Stimulated activated naive CD8-positive, alpha-beta T cell treated with anti-CD3 and anti-CD28 coated beads, Interleukin-15, Interleukin-2, amounts not matched to agents 100 U/mL and 50 U/mL, for 24 hours (primary cell): Measurements from ENCODE around the gene DUSP5.

Experiments used
- ATAC-seq: fragments of 150-1000 bp; cut with Tn5 transposase; one replicate; pipeline ENCODE4 v1.10.0; 2021
- DNase-seq: peaks from one replicate; pipeline ENCODE4 v3.0.0; 2021

The DUSP5 gene

DNA sequence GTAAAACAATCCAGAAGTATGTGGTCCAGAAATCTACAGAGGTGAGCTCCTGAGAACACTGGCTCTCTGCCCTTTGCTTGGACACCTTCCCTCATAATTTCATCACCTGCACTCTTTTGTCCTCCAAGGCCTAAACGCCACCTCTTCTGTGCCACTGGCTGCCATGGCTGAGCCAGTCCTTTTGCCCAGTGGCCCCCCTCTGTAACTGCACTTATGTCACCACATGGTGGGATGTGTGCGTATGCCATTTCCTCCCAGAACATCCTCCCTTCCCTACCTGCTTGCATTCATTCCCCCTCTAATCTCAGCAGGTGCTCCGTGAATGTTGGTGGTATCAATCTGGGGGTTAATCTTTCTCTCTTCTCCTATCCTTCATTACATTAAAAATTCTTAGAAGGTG, 17.3 kb upstream of the DUSP5 start:
- DNase-seq (no peak), ATAC-seq (no peak)

- DNase-seq: no peak
- no peak for ATAC-seq
Observed at GRCh38 chr10:110481919-110482318, 15.8 kb upstream of the DUSP5 start.

DNA sequence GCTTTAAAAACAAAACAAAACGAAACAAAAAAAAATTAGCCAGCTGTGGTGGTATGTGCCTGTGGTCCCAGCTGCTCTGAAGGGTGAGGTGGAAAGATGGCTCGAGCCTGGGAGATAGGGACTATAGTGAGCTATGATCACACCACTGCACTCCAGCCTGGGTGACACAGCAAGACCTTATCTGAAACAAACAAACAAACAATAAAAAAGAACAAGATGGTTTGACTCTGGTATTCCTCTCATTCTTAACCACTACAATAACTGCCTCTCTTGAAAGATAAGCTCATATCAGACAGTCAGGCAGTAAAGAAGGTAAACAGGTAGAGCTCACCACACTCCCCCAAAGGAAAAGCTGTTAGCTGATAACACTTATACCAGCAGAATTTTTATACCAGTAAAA, 14.1 kb upstream of the DUSP5 start:
- no peak for DNase-seq
- ATAC-seq: no peak

DNA sequence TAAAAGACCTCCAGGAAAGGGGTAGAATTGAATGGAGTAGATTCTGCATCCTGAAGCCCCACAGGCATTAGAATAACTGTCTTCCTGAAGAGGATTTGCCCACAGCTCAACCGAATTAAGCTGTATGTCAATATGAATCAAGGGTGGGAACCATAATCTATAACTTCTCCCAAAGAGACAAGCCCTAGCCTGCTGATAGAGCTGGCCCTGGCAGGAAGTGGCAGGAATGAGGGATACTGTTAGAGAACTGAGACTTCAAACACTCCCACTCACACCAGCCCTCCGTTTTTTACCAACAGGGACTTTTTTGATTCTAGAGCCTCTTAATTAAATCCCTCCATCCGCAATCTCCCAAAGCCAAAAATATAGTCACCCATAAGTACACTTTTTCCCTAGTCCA, 12.2 kb upstream of the DUSP5 start:
- ATAC-seq (no peak), DNase-seq (no peak)

DNA sequence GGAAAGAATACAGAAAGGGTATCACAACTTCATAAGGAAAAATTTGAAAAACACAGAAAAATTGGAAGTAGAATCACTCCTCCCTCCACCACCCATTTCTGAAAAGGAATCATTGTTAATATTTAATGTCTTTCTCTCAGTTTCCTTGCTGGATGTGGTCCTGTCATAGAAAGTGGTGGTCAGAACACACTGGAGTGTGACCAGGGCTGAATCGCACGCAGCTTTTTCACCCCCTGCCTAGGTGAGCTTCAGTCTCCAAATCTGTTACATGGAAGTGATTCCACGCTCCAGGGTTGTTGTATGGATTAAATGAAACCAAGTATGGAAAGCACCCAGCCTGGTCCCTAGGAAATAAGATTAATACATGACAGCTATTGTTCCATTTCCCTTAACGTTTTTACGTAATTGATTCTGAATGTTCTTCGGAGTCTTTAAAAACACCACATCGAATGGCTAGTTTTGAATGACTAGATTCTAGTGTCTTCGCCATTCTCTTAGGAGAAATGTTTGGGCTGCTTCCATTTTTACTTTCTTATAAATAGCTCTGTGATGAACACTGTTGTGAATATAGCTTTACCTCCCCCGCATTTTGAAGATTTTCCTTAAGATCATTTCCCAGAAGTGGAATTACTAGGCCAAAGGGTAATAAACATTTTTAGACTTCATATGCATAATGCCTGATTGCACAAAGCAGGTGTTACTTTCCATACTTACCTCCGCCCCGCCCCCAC, 10.9 kb upstream of the DUSP5 start:
- DNase-seq (no peak), ATAC-seq (no peak)

DNA sequence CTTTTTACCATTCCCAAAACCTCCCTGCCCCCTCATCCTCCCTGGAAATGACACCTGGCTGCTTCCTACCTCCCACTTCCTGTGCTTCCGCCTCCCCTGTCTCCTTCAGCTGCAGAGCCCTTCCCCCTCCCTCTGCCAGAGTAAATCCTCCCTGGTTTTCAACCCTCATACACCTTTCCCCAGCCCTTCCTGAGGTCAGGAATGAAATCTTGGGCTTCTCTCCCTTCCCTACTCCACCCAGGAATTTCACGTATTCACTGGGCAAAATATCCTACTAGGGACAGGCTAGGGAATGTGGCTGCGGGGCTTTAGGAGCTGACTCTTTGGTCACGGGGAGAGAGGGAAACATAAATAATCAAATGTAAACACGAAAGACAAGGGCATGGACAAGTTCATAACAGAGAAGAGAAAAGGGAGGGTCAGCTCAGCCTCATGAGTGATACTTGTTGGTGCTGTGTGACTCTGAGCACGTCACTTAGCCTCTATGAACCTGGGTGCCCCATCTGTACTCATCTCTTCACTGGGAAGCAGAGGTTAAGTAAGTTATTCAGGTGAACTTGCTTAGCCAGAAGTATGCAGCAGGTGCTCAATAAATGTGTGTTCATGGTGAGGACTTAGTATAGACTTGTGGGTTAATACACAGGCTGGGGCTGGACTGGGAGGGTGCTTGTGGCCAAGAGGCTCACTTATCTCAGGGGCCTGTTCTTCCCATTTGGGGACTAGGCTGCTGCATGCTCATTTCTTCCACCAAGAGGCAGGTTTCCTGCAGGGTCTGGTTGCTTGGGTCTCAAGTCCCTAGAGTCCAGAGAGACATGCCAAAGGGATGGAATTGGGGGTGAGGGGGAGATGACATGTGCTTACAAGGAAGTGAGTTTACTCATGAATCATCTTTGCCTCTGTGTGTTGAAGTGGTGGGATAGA, 10.0 kb upstream of the DUSP5 start:
- ATAC-seq: peak; percentile 36
- DNase-seq: no peak

DNA sequence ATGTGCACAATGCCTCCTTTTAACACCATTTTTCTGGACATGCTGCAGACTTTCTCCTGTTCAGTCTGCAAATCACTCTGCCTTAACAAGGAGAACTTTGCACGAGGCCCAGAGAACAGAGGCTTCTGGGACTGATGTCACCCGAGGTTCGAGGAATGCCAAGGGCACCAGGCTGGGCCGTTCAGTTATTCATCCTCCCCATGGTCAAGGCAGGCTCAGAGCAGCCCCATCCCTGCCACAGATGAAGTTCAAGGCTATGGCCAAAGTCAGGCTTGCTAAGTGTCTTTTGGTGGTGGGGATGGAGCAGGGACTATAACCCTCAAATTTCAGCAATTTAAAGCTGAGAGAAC, 9.4 kb upstream of the DUSP5 start:
- no peak for ATAC-seq
- no peak for DNase-seq

DNA sequence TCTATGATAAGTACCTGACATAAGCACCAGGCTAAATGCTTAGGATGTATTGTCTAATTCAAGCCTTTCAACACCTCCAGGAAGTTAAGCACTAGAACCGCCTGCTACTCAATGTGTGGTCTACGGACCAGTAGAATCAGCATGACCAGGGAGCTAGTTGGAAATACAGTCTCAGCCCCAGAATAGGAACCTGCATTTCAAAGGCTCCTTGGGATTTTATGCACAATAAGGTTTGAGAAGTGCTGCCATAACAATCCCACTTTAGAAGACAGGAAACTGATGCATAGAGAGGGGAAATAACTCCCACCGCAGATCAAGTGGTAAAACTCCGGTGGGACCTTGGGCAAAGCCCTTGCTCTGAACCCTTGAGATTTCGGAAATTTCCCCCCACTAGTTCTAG, 8.8 kb upstream of the DUSP5 start:
- no peak for DNase-seq
- ATAC-seq: no peak

GRCh38 chr10:110490640-110491039, 7.1 kb upstream of the DUSP5 start:
- DNase-seq (no peak), ATAC-seq (no peak)

DNA sequence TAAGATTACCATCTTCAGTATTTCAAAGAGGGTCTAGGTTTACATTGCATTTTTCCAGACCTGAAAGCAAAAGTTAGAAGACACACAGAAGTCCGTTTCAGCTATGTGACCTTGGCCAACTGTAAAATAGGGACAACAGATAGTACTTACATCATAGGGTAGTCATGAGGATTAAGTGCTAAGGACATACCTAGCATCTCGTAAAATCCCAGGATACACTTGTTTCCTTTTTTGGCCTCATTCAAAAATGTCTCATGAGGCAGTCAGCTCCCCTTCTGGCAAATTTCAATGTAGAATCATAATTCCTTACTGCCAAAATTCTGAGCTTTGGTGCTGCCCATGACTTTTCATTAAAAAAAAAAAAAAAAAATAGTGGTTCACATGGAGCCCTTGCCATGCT, 6.4 kb upstream of the DUSP5 start:
- no peak for DNase-seq
- ATAC-seq: no peak

DNA sequence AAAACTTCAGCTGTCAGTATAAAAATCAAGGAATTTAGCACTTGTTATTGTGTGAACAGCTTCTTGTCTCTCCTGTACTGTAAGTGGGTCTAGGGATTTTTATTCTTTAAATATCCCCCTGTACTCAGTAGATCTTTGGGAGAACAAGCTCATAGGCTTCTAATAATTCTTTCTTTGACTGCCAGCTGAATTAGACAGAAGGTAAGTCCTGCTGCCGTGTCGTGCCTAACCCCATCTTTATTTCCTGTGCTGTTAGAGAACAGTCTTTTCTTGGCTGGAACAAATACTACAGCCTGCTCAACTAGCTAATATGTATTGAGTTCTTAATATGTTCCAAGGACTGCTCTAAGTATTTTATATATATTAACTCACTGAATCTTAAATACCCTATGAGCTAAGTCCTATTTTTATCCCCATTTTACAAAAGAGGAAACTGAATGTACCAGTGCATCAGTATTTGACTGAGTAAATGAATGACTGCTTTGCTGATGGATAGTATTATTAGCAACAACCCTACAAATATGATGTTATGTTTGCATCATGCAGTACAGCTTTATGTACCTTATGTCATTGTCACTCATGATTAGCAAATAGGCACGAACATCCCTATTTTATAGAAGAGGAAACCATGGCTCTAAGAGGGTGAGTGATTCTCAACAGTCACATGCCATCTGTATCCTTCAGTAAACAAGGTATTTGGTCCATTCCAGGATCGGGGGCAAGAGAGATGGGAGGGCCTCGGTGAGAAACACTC, 5.5 kb upstream of the DUSP5 start:
- DNase-seq: no peak
- no peak for ATAC-seq

DNA sequence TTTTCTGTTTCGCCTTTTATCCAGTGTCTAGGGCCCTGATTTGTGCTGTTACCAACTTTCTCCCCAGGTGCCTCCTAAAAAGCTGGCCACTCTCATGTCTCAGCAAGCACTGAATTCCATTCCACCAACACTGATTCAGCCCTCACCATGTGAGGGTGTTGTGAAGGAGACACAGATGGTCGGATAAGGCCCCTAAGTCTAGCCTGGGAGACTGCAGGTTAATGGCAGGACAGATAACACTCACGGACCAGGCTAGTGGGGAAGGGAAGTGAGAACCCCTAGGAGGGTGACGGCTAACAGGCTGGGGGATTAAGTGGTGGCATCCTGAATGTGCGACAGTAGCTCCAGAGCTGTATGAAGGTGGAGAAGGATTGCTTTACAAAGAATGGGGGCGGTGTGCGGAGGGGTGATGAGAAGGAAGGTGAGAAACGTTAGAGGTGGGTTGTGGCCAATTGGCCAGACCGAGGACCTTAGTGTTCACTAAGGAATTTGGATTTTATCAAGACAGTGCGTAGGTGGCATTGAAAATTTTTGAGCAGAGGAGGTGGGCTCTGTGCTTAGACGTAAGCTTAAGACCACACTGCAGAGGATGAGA, 3.8 kb upstream of the DUSP5 start:
- ATAC-seq (no peak), DNase-seq (no peak)

GRCh38 chr10:110494532-110494931, 3.2 kb upstream of the DUSP5 start:
- DNase-seq (no peak), ATAC-seq (no peak)

- ATAC-seq (peak; percentile 49), DNase-seq (peak; percentile 68)
Observed at GRCh38 chr10:110495731-110496552, 1.8 kb upstream of the DUSP5 start.

- no peak for ATAC-seq
- DNase-seq: no peak
Observed at GRCh38 chr10:110496553-110497437, 912 bp upstream of the DUSP5 start.

DNA sequence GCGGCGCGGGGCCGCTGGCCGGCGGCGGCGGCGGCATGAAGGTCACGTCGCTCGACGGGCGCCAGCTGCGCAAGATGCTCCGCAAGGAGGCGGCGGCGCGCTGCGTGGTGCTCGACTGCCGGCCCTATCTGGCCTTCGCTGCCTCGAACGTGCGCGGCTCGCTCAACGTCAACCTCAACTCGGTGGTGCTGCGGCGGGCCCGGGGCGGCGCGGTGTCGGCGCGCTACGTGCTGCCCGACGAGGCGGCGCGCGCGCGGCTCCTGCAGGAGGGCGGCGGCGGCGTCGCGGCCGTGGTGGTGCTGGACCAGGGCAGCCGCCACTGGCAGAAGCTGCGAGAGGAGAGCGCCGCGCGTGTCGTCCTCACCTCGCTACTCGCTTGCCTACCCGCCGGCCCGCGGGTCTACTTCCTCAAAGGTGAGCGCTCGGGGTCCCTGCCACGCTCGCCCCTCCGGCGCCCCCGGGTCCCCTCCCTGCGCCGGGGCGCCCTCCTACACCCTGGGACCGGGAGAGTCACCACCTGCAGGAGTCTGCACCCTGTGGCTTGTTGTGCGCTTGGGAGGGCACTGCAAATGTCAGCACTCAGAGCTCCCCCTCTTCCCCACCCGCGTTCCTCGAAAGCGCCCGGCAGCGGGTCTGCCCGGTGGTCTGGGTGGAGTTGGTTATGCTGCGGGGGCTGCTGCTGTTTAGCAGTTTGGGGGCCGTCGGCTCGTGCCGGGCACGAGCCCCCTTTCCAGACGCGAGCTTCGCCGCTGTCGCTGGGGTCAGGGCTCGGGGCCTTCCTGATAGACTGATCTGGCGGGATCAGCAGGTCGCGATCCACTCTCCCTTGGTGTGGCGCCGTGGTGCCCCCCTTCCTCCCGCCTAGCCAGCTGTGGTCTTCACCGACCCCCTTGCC, 627 bp downstream of the DUSP5 start:
- ATAC-seq (peak; percentile 22), DNase-seq (peak; percentile 69)

GRCh38 chr10:110498982-110499795, 1.5 kb downstream of the DUSP5 start:
- ATAC-seq: peak; percentile 9
- peak; percentile 38 for DNase-seq

- DNase-seq: no peak
- no peak for ATAC-seq
Observed at GRCh38 chr10:110499796-110500514, 2.2 kb downstream of the DUSP5 start.
